ENCODE measurements around the gene FGF21.

The FGF21 gene

GRCh38 chr19:48749571-48750198, 5.6 kb upstream of the FGF21 start:
- no peak overlapping the region for H2AFZ ChIP-seq (ENCODE audit: low read depth, low read length, severe bottlenecking)

GRCh38 chr19:48750351-48750750, 5.0 kb upstream of the FGF21 start:
- Histone ChIP-seq H3K9ac (ENCODE audit: low read length) (no peak overlapping the region), H2AFZ (ENCODE audit: low read depth, low read length, severe bottlenecking) (no peak overlapping the region), H3F3A (ENCODE audit: insufficient read depth) (no peaks in the 10 kb centered on the region), H3K79me2 (ENCODE audit: insufficient read depth, low read length) (no peaks in the 10 kb centered on the region), H3K4me2 (ENCODE audit: low read depth, low read length, poor library complexity, severe bottlenecking) (no peak overlapping the region), H3K27me3 (ENCODE audit: low read length) (no peaks in the 10 kb centered on the region), H4K20me1 (ENCODE audit: low read depth, low read length) (no peaks in the 10 kb centered on the region), H3K9me3 (ENCODE audit: insufficient read depth, low read length) (no peaks in the 10 kb centered on the region), H3K27ac (ENCODE audit: low read depth, low read length) (no peak overlapping the region), H3K36me3 (ENCODE audit: low read length) (no peaks in the 10 kb centered on the region), H3K4me3 (ENCODE audit: insufficient read depth, low read length, poor library complexity, severe bottlenecking) (no peak overlapping the region), H3K9me2 (replicated peaks; ENCODE audit: insufficient read depth, low read length) (no peaks in the 10 kb centered on the region)
- no peak for TF ChIP-seq EZH2phosphoT487 (conservative IDR thresholded peaks at IDR 0.05; ENCODE audit: low read length)
- no peak for TF ChIP-seq CTCF (IDR thresholded peaks at IDR 0.05; ENCODE audit: insufficient read depth, low read length, poor library complexity, severe bottlenecking)

More at GRCh38 chr19:48749571-48750198, 5.6 kb upstream of the FGF21 start:
- no peaks in the 10 kb centered on the region for H3K79me2 ChIP-seq (ENCODE audit: insufficient read depth, low read length)
- no peak overlapping the region for H3K27ac ChIP-seq (ENCODE audit: low read depth, low read length)
- no peaks in the 10 kb centered on the region for H3F3A ChIP-seq (ENCODE audit: insufficient read depth)
- no peak overlapping the region for H3K4me2 ChIP-seq (ENCODE audit: low read depth, low read length, poor library complexity, severe bottlenecking)
- H3K27me3 ChIP-seq (ENCODE audit: low read length) = no peaks in the 10 kb centered on the region
- no peak overlapping the region for H3K4me3 ChIP-seq (ENCODE audit: insufficient read depth, low read length, poor library complexity, severe bottlenecking)
- H3K9me2 ChIP-seq (replicated peaks; ENCODE audit: insufficient read depth, low read length) = no peaks in the 10 kb centered on the region
- no peaks in the 10 kb centered on the region for H3K36me3 ChIP-seq (ENCODE audit: low read length)
- H3K9me3 ChIP-seq (ENCODE audit: insufficient read depth, low read length) = no peaks in the 10 kb centered on the region
- H4K20me1 ChIP-seq (ENCODE audit: low read depth, low read length) = no peaks in the 10 kb centered on the region
- TF ChIP-seq EZH2phosphoT487 (conservative IDR thresholded peaks at IDR 0.05; ENCODE audit: low read length) (no peak), CTCF (IDR thresholded peaks at IDR 0.05; ENCODE audit: insufficient read depth, low read length, poor library complexity, severe bottlenecking) (no peak)
- H3K9ac ChIP-seq (ENCODE audit: low read length) = no peak overlapping the region

- Histone ChIP-seq H3K4me2 (ENCODE audit: low read depth, low read length, poor library complexity, severe bottlenecking) (no peak overlapping the region), H3K79me2 (ENCODE audit: insufficient read depth, low read length) (no peaks in the 10 kb centered on the region), H3K9me3 (ENCODE audit: insufficient read depth, low read length) (no peaks in the 10 kb centered on the region), H3F3A (ENCODE audit: insufficient read depth) (no peaks in the 10 kb centered on the region), H3K36me3 (ENCODE audit: low read length) (no peaks in the 10 kb centered on the region), H3K9me2 (replicated peaks; ENCODE audit: insufficient read depth, low read length) (no peaks in the 10 kb centered on the region), H3K9ac (ENCODE audit: low read length) (no peak overlapping the region), H2AFZ (ENCODE audit: low read depth, low read length, severe bottlenecking) (no peak overlapping the region), H3K27me3 (ENCODE audit: low read length) (no peaks in the 10 kb centered on the region), H3K4me3 (ENCODE audit: insufficient read depth, low read length, poor library complexity, severe bottlenecking) (no peak overlapping the region), H3K27ac (ENCODE audit: low read depth, low read length) (no peak overlapping the region), H4K20me1 (ENCODE audit: low read depth, low read length) (no peaks in the 10 kb centered on the region)
- no peak for TF ChIP-seq CTCF (IDR thresholded peaks at IDR 0.05; ENCODE audit: insufficient read depth, low read length, poor library complexity, severe bottlenecking)
- no peak for TF ChIP-seq EZH2phosphoT487 (conservative IDR thresholded peaks at IDR 0.05; ENCODE audit: low read length)
Observed at GRCh38 chr19:48750771-48751504, 4.4 kb upstream of the FGF21 start.
